ENCODE measurements around the gene NATD1. TPM values are rescaled to one million over a fixed set of nuclear protein-coding genes. Genes with fewer than 3 reads are reported as not detected.

Gene NATD1
- total RNA-seq, 1 experiment from 2014 or later = 7.3 TPM

- Histone ChIP-seq H3K4ac (ENCODE audit: low read depth, low read length) (no peak overlapping the region), H3K4me1 (ENCODE audit: insufficient read depth, low read length) (peaks cover 13% of the 10 kb centered on the region; the same call in 1 of the 2 replicates), H2BK5ac (ENCODE audit: insufficient read length, low read length) (no peak overlapping the region), H2AK5ac (ENCODE audit: insufficient read length, low read length) (no peak overlapping the region), H3K4me2 (ENCODE audit: insufficient read depth, insufficient read length, low read length) (no peak overlapping the region), H4K20me1 (ENCODE audit: control insufficient read depth, insufficient read depth, insufficient read length) (no peaks in the 10 kb centered on the region), H3K23ac (ENCODE audit: insufficient read length, low read depth, low read length) (no peak overlapping the region), H3K9ac (ENCODE audit: extremely low read depth, insufficient read length, low read length) (no peak overlapping the region), H3K27ac (ENCODE audit: insufficient read length, low read depth, low read length) (no peak overlapping the region), H4K5ac (ENCODE audit: insufficient read length, low read depth, low read length) (no peak overlapping the region), H3K14ac (ENCODE audit: insufficient read depth, low read length) (no peak overlapping the region), H2BK120ac (ENCODE audit: low read depth, low read length, poor library complexity, severe bottlenecking) (no peak overlapping the region), H2BK15ac (ENCODE audit: low read depth, low read length) (no peak overlapping the region), H2BK20ac (ENCODE audit: low read depth, low read length, poor library complexity, severe bottlenecking) (no peak overlapping the region), H4K91ac (ENCODE audit: insufficient read length, low read depth, low read length) (no peak overlapping the region), H2BK12ac (ENCODE audit: insufficient read length, low read depth, low read length) (no peak overlapping the region), H4K8ac (replicated peaks; ENCODE audit: insufficient read length, low read depth, low read length) (no peak overlapping the region), H3K27me3 (ENCODE audit: insufficient read depth, low read length) (no peaks in the 10 kb centered on the region), H3K18ac (ENCODE audit: insufficient read length, low read depth, low read length) (no peak overlapping the region), H3K79me2 (ENCODE audit: insufficient read depth, low read length) (peaks cover 38% of the 10 kb centered on the region; the same call in 1 of the 2 replicates), H3K23me2 (ENCODE audit: insufficient read length, low read depth, low read length, poor library complexity, severe bottlenecking) (no peaks in the 10 kb centered on the region), H2AFZ (ENCODE audit: low read length) (no peak overlapping the region), H3K56ac (ENCODE audit: insufficient read length, low read depth, low read length) (no peak overlapping the region), H3K9me3 (ENCODE audit: control insufficient read depth, low read depth, low read length) (no peaks in the 10 kb centered on the region), H3K79me1 (ENCODE audit: insufficient read depth, low read depth, low read length, poor library complexity, severe bottlenecking) (peaks cover 7% of the 10 kb centered on the region), H3T11ph (ENCODE audit: low read length) (no peak overlapping the region)
- H3K9me3 Mint-ChIP-seq = no peaks in the 10 kb centered on the region
- H3K4me1 Mint-ChIP-seq = peaks cover 47 to 51% of the 10 kb centered on the region in 2 experiments
- peaks cover 14% of the 10 kb centered on the region in 3 experiments for H3K36me3 Mint-ChIP-seq (ENCODE audit: insufficient read depth in 1 of 3, low read depth in 3 of 3)
- no CpG with 5 or more reads among the region's 12 CpGs for WGBS (ENCODE audit: extremely low coverage, insufficient read length, low lambda C conversion rate)
- no peaks in the 10 kb centered on the region for H3K27me3 Mint-ChIP-seq (ENCODE audit: low read depth)
- no peak overlapping the region for H3K4me3 Mint-ChIP-seq
- H3K27ac Mint-ChIP-seq = no peak overlapping the region; a peak in 1 of 7 replicates
- DNase-seq = no peak
- no peak for TF ChIP-seq CTCF (conservative IDR thresholded peaks at IDR 0.05)
Observed at GRCh38 chr17:21202512-21202911, 50.7 kb downstream of the NATD1 start.
